ENCODE data around the gene PJA2.

The PJA2 gene

GRCh38 chr5:109350537-109351270 lies 59.1 kb downstream of the PJA2 start:
- DNase-seq (ENCODE audit: low spot score), result no peak

GRCh38 chr5:109349388-109349787 lies 60.4 kb downstream of the PJA2 start:
- no peak for DNase-seq (ENCODE audit: low spot score)

GRCh38 chr5:109347252-109347888 lies 62.4 kb downstream of the PJA2 start:
- no peak for DNase-seq (ENCODE audit: low spot score)

- DNase-seq (ENCODE audit: low spot score), result no peak
Observed at GRCh38 chr5:109345699-109346098, 64.1 kb downstream of the PJA2 start.

- no peak for DNase-seq (ENCODE audit: low spot score)
Observed at GRCh38 chr5:109340351-109340750, 69.4 kb downstream of the PJA2 start.

- no peak for DNase-seq (ENCODE audit: low spot score)
Observed at GRCh38 chr5:109335114-109335513, 74.7 kb downstream of the PJA2 start.

- DNase-seq (ENCODE audit: low spot score), result no peak
Observed at GRCh38 chr5:109334056-109334455, 75.7 kb downstream of the PJA2 start.

- DNase-seq (ENCODE audit: low spot score), result no peak
Observed at GRCh38 chr5:109329333-109330237, 80.2 kb downstream of the PJA2 start.

- no peak for DNase-seq (ENCODE audit: low spot score)
Observed at GRCh38 chr5:109328626-109329025, 81.1 kb downstream of the PJA2 start.

- DNase-seq (ENCODE audit: low spot score), result no peak
Observed at GRCh38 chr5:109327570-109327969, 82.2 kb downstream of the PJA2 start.

GRCh38 chr5:109326919-109327318 lies 82.9 kb downstream of the PJA2 start:
- no peak for DNase-seq (ENCODE audit: low spot score)

GRCh38 chr5:109325456-109325855 lies 84.3 kb downstream of the PJA2 start:
- DNase-seq (ENCODE audit: low spot score), result no peak

GRCh38 chr5:109324931-109325330 lies 84.8 kb downstream of the PJA2 start:
- DNase-seq (ENCODE audit: low spot score), result no peak

GRCh38 chr5:109324351-109324750 lies 85.4 kb downstream of the PJA2 start:
- no peak for DNase-seq (ENCODE audit: low spot score)

GRCh38 chr5:109322694-109323093 lies 87.1 kb downstream of the PJA2 start:
- no peak for DNase-seq (ENCODE audit: low spot score)

- DNase-seq (ENCODE audit: low spot score), result no peak
Observed at GRCh38 chr5:109319351-109319750, 90.4 kb downstream of the PJA2 start.

- no peak for DNase-seq (ENCODE audit: low spot score)
Observed at GRCh38 chr5:109318455-109319108, 91.2 kb downstream of the PJA2 start.

- no peak for DNase-seq (ENCODE audit: low spot score)
Observed at GRCh38 chr5:109316634-109317033, 93.1 kb downstream of the PJA2 start.

- DNase-seq (ENCODE audit: low spot score), result no peak
Observed at GRCh38 chr5:109315245-109315644, 94.5 kb downstream of the PJA2 start.

GRCh38 chr5:109313127-109313526 lies 96.6 kb downstream of the PJA2 start:
- no peak for DNase-seq (ENCODE audit: low spot score)

GRCh38 chr5:109312695-109313094 lies 97.1 kb downstream of the PJA2 start:
- DNase-seq (ENCODE audit: low spot score), result no peak

GRCh38 chr5:109310315-109310714 lies 99.5 kb downstream of the PJA2 start:
- no peak for DNase-seq (ENCODE audit: low spot score)
